Thyroid gland (tissue), 4 donors: ENCODE results near the gene PRAC1. TPM values are rescaled to one million over a fixed set of nuclear protein-coding genes. Genes with fewer than 3 reads are reported as not detected.

Source experiments
- DNase-seq, 2 donors: peaks; one replicate each; pipeline ENCODE4 v3.0.0-alpha.2; 2019
- H3K27ac ChIP-seq, 3 donors: fragments of 200-600 bp; sonication (generic); 1 replicate in 2 of 3; 2 replicates in 1 of 3; pipeline ENCODE4 v1.5.1; 2016 to 2019; ENCODE audit warnings: mild to moderate bottlenecking in 1 of 3, moderate library complexity in 1 of 3
- H3K27me3 ChIP-seq: fragments of 200-600 bp; sonication (generic); one replicate; pipeline ENCODE4 v1.5.1; 2019
- H3K36me3 ChIP-seq, 2 donors: fragments of 200-600 bp; sonication (generic); one replicate each; pipeline ENCODE4 v1.5.1; 2016 to 2019
- H3K4me1 ChIP-seq, 2 donors: fragments of 200-600 bp; sonication (generic); one replicate each; pipeline ENCODE4 v1.5.1; 2017 to 2019
- H3K4me3 ChIP-seq, 3 donors: fragments of 200-600 bp; sonication (generic); replicated peaks in 1 of 3; 1 replicate in 2 of 3; 2 replicates in 1 of 3; pipeline ENCODE4 v1.5.1; 2016; ENCODE audit warnings: mild to moderate bottlenecking in 1 of 3
- H3K9me3 ChIP-seq: fragments of 200-600 bp; sonication (generic); one replicate; pipeline ENCODE4 v1.5.1; 2017
- CTCF ChIP-seq, 6 experiments: fragments of 200-600 bp in 3 of 6; fragments of 450-650 bp in 3 of 6; sonication (generic) in 3 of 6; IDR thresholded peaks; one replicate each; pipeline ENCODE4 v1.5.1; 2016 to 2019; ENCODE audit warnings: antibody characterized with exemption in 6 of 6, mild to moderate bottlenecking in 2 of 6, inconsistent platforms in 1 of 6, moderate library complexity in 1 of 6
- POLR2A ChIP-seq, 2 donors: fragments of 450-650 bp; IDR thresholded peaks; one replicate each; pipeline ENCODE4 v1.6.1; 2017; ENCODE audit warnings: antibody characterized with exemption in 2 of 2, mild to moderate bottlenecking in 2 of 2, moderate library complexity in 1 of 2
- WGBS, 2 donors: methylation state at CpG; one replicate each; pipeline ENCODE4 v1.1.5; 2017; 5-methylcytosine and 5-hydroxymethylcytosine counted together
- intact Hi-C: fragments of 100-400 bp; cut with DNase I; formaldehyde crosslinking; loops from one replicate; pipeline ENCODE4 v1.15.1; 2023
- total RNA-seq, 4 donors: library from RNA; depleted of rRNA; stranded (reverse); fragments of >200 nt; gene quantifications; one replicate each; pipeline ENCODE4 v1.2.3, GENCODE V29; 2016

Gene PRAC1
- total RNA-seq, 4 donors from 2014 or later = not detected

GRCh38 chr17:48747445-48748363 lies 25.4 kb upstream of the PRAC1 start:
- H3K27me3 ChIP-seq = peaks cover 84% of the 10 kb centered on the region
- H3K4me1 ChIP-seq = peaks cover 0 to 2% of the 10 kb centered on the region in 2 donors
- DNase-seq = no peak
- H3K4me3 ChIP-seq = no peak overlapping the region
- no peak overlapping the region for H3K27ac ChIP-seq
- intact Hi-C loops = no loop called here
- no peaks in the 10 kb centered on the region for H3K9me3 ChIP-seq
- no peak for TF ChIP-seq POLR2A (IDR thresholded peaks at IDR 0.05)
- TF ChIP-seq CTCF (IDR thresholded peaks at IDR 0.05) = no peak
- no peaks in the 10 kb centered on the region for H3K36me3 ChIP-seq
- WGBS, 2 donors = 8 to 11% methylated on average over 21 to 39 of the region's 53 CpGs

GRCh38 chr17:48746916-48747444 lies 24.7 kb upstream of the PRAC1 start:
- Histone ChIP-seq H3K36me3 (no peaks in the 10 kb centered on the region), H3K4me1 (peaks cover 0 to 2% of the 10 kb centered on the region in 2 donors), H3K27ac (no peak overlapping the region), H3K9me3 (no peaks in the 10 kb centered on the region), H3K4me3 (no peak overlapping the region), H3K27me3 (peaks cover 81% of the 10 kb centered on the region)
- TF ChIP-seq CTCF (IDR thresholded peaks at IDR 0.05) = no peak
- intact Hi-C loops = no loop called here
- no peak for DNase-seq
- 2 to 6% methylated on average over 16 to 17 of the region's 21 CpGs for WGBS, 2 donors

- Histone ChIP-seq H3K27me3 (peaks cover 77% of the 10 kb centered on the region), H3K4me3 (no peak overlapping the region), H3K27ac (no peak overlapping the region), H3K36me3 (no peaks in the 10 kb centered on the region), H3K9me3 (no peaks in the 10 kb centered on the region), H3K4me1 (peaks cover 0 to 2% of the 10 kb centered on the region in 2 donors)
- intact Hi-C loops = no loop called here
- TF ChIP-seq POLR2A (IDR thresholded peaks at IDR 0.05) (no peak), CTCF (IDR thresholded peaks at IDR 0.05) (no peak)
- WGBS, 2 donors = 18 to 22% methylated on average over 12 of the region's 12 CpGs
- no peak for DNase-seq
Observed at GRCh38 chr17:48745381-48746275, 23.3 kb upstream of the PRAC1 start.

- no peak for DNase-seq
- Histone ChIP-seq H3K36me3 (no peaks in the 10 kb centered on the region), H3K27ac (no peak overlapping the region), H3K4me1 (no peaks in the 10 kb centered on the region), H3K27me3 (peaks cover 66% of the 10 kb centered on the region), H3K4me3 (no peak overlapping the region), H3K9me3 (no peaks in the 10 kb centered on the region)
- TF ChIP-seq CTCF (IDR thresholded peaks at IDR 0.05) = no peak
- intact Hi-C loops = no loop called here
Observed at GRCh38 chr17:48740537-48740936, 18.2 kb upstream of the PRAC1 start.
